HG02938 (cell line): ENCODE data around the gene SPZ1.
"Not testable (repeated sequence)": the region's sequence is repeated elsewhere in the genome, so short reads cannot be mapped to it uniquely, and the experiment has no call there.

Source experiments
- ATAC-seq: cut with Tn5 transposase; IDR thresholded peaks from one replicate; pipeline ENCODE4 v1.9.1; 2021; ENCODE audit warnings: mild to moderate bottlenecking, moderate library complexity; ENCODE audit not compliant: unreplicated experiment

The SPZ1 gene, protein sequence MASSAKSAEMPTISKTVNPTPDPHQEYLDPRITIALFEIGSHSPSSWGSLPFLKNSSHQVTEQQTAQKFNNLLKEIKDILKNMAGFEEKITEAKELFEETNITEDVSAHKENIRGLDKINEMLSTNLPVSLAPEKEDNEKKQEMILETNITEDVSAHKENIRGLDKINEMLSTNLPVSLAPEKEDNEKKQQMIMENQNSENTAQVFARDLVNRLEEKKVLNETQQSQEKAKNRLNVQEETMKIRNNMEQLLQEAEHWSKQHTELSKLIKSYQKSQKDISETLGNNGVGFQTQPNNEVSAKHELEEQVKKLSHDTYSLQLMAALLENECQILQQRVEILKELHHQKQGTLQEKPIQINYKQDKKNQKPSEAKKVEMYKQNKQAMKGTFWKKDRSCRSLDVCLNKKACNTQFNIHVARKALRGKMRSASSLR

DNA sequence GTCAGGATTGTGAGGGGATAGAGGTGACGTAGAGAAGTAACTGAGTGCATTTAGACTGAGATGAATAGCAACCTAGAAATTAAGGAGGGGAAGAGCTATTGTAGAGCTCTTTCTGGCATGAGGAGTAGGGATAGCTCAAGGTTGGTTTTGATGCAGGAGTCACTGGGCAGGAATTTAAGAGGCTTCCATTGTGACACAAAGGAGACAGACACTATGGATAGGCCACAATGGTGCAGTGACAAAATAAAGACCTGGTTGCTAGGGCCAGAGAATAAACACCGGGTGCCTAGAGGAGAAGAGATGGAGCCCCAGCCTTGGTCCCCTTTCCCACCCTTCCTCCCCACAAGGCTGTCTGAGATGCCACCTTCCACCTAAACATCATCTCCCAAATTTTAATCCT lies at the start of gene SPZ1:
SPZ1 (plus strand) TSS at position 301 of the 400 bp plus-strand sequence. CDS start 214 bp downstream, outside the sequence.
- ATAC-seq: no peak

DNA sequence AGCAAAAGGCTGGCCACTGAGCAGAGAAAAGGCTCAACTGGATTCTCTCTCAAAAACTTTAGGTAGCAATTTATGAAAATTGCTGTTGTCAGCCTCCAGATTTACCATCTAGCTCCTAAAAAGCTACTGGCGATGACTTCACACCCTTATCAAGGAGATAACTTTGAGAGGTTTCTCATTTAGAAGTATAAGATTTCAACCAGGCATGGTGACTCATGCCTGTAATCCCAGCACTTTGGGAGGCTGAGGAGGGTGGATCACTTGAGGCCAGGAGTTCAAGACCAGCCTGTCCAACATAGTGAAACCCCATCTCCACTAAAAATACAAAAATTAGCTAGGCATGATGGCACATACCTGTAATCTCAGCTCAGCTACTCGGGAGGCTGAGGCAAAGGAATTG lies 49.3 kb upstream of the SPZ1 start:
- ATAC-seq: not testable (repeated sequence)

DNA sequence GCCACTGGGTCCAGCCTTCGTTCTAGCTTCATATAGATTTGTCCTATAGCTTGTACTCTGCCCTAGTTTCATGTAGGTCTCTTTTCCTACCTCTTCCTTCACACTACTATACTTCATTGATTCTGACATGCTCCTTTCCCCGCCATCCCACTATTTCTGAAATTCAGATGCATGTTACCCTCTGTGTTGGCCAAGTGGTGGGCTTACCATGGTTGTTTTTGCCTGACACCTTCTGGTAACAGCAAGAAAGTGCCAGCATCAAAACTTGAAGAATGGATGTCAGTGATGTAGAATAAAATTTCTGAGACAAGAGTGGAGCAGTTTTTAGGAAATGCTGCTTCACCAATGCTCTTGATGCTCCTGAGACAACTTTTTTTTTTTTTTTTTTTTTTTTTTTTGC lies 44.5 kb upstream of the SPZ1 start:
- no peak for ATAC-seq

DNA sequence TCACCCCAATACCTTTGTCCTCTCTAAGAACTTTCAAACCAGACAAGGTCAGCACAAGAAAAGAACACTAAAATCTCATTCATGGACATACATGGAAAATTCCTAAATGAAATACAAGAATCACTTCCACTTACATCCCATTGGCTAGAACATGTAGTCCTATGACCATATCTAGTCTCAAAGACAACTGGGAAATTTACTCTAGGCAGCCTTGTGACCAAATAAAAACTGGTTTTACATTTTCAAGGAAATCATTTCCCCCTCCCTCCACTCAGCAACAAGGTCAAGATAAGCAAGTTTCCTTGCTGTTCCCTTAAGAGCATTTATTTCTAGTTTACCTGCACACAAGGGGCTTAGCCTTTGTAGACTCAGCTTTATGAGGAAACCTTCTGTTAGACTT lies 43.6 kb upstream of the SPZ1 start:
- no peak for ATAC-seq

DNA sequence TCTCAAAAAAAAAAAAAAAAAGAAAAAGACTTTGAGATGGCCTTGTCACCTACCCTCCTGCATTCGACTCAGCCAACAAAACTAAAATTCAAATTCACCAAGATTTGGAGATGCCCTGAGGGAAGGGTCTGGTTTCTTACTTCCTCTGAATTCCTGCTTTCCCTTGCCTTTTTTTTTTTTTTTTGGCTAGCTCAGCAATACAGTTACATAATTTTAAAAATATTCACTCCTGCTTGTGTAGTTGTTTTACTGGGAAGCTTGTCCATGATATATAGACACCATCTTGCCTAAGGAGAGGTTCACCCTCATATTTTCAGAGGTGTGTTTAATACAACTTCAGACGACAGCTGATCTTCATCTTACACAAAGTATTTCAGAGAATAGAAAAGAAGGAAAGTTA lies 42.6 kb upstream of the SPZ1 start:
- no peak for ATAC-seq

DNA sequence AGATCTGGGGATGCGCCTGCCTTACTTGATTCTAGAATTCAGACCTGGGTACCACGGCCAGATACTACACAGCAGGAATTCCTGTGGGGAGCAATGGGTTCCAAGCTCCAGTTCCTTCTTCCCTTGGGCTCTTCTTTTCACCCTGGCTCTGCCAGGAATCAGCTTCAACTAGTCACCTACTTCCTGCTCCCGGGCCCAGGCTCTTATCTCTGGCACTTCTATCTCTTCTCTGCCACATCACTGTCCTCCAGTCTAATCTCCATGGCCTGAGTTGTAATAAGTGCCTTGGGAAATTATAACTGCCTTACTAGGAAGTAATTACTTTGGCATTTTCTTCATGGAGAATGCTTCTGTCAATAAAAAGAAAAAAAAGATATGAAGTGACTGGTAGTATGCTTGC lies 37.7 kb upstream of the SPZ1 start:
- no peak for ATAC-seq

DNA sequence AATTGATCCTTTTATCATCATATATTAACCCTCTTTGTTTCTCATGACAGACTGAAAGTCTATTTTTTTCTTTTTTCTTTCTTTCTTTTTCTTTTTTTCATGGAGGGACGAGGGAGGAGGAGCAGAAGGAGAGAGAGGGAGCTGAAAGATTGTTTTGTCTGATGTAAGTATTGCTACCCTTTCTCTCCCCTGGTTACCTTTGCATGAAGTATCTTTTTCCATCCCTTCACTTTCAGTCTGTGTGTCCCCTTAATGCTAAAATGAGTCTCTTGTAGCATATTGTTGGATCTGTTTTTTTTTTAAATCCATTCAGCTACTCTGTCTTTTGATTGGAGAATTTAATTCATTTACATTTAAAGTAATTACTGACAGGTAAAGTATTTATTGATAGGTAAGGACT lies 36.4 kb upstream of the SPZ1 start:
- ATAC-seq: no peak

DNA sequence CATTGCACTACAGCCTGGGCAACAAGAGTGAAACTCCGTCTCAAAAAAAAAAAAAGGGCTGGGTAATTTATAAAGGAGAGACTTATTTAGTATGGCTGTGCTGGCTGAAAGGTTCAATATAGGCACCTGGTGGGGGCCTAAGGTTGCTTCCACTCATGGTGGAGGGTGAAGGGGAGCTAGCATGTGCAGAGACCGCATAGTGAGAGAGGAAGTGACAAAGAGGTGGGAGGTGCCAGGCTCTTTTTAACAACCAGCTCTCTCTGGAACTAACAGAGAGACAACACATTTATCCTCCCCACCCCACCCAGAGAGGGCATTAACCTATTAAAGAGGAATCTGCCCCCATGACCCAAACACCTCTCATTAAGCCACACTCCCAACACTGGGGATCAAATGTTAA lies 35.1 kb upstream of the SPZ1 start:
- no peak for ATAC-seq

DNA sequence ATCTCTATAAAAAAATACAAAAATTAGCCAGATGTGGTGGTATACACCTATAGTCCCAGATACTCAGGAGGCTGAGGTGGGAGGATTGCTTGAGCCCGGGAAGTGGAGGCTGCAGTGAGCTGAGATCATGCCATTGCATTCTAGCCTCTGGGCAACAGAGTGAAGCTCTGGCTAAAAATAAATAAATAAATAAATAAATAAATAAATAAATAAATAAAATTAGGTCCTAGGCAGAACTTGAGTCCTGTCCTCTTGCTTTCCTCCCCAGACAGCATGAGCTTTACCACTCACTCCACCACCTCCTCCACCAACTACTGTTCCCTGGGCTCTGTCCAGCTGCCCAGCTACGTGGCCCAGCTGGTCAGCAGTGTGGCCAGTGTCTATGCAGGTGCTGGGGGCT lies 31.6 kb upstream of the SPZ1 start:
- ATAC-seq: no peak

DNA sequence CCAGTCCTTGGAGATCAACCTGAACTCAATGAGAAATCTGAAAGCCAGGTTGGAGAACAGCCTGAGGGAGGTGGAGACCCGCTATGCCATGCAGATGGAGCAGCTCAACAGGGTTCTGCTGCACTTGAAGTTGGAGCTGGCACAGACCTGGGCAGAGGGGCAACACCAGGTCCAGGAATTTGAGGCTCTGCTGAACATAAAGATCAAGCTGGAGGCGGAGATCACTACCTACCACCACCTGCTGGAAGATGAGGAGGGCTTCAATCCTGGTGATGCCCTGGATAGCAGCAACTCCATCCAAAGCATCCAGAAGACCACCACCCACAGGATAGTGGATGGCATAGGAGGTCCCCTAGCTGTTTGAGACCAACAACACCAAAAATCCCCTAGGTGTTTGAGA lies 30.5 kb upstream of the SPZ1 start:
- ATAC-seq: no peak

DNA sequence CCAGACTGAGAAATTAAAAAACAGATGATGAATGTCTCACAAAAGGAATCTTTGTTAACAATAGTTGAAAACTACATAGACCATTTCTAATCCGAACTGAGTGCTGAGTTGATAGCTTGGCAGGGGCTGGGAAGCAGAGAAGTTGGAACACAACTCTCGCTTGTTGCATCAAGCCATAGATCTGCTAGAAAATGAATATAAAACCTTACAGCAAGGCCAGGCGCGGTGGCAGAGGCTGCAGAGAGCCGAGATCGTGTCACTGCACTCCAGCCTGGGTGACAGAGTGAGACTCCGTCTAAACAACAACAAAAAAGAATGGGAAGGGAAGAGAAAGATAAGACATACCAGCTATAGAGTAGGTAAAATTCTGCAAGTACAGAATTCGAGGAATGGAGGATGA lies 28.0 kb upstream of the SPZ1 start:
- no peak for ATAC-seq

DNA sequence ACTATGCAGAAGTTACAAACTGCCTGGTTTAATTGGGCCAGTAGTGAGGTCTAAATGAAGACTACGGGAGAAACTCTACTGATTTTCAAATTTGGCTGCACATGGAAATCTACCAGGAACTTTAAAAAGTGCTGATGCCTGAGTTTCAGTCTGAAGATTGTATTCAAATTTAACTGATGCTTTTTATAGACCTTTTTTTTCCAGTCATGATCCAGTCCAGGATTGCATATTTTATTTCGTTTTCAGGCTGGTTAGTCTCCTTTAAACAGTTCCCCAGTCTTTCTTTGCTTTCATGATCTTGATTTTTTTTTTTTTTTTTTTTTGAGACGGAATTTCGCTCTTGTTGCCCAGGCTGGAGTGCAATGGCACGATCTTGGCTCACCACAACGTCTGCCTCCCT lies 23.7 kb upstream of the SPZ1 start:
- ATAC-seq: no peak

DNA sequence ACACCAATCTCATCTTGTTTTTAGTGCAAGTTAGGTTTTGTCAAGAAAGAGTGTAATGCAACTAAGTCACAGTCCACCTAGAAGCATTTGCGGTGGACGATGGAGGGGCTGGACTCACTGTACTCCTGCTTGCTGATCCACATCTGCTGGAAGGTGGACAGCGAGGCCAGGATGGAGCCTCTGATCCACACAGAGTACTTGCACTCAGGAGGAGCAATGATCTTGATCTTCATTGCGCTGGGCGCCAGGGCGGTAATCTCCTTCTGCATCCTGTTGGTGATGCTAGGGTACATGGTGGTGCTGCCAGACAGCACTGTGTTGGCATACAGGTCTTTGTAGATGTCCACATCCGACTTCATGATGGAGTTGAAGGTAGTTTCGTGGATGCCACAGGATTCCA lies 20.2 kb upstream of the SPZ1 start:
- ATAC-seq: no peak

DNA sequence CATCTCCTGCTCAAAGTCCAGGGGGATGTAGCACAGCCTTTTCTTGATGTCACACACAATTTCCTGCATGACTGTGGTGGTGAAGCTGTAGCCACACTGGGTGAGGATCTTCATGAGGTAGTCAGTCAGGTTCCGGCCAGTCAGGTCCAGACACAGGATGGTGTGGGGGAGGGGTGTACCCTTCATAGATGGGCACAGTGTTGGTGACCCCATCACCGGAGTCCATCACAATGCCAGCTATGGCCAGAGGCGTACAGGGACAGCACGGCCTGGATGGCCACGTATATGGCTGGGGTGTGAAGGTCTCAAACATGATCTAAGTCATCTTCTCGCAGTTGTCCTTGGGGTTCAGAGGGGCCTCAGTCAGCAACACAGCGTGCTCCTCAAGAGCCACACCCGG lies 19.7 kb upstream of the SPZ1 start:
- ATAC-seq: no peak

DNA sequence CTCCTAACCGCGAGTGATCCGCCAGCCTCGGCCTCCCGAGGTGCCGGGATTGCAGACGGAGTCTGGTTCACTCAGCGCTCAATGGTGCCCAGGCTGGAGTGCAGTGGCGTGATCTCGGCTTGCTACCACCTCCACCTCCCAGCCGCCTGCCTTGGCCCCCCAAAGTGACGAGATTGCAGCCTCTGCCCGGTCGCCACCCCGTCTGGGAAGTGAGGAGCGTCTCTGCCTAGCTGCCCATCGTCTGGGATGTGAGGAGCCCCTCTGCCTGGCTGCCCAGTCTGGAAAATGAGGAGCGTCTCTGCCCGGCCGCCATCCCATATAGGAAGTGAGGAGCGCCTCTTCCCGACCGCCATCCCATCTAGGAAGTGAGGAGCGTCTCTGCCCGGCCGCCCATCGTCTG lies 19.0 kb upstream of the SPZ1 start:
- ATAC-seq: not testable (repeated sequence)

DNA sequence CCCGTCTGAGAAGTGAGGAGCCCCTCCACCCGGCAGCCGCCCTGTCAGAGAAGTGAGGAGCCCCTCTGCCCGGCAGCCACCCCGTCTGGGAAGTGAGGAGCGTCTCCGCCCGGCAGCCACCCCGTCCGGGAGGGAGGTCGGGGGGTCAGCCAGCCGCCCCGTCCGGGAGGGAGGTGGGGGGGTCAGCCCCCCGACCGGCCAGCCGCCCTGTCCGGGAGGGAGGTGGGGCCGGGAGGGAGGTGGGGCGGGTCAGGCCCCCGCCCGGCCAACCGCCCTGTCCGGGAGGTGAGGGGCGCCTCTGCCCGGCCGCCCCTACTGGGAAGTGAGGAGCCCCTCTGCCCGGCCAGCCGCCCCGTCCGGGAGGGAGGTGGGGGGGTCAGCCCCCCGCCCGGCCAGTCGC lies 18.5 kb upstream of the SPZ1 start:
- not testable (repeated sequence) for ATAC-seq

DNA sequence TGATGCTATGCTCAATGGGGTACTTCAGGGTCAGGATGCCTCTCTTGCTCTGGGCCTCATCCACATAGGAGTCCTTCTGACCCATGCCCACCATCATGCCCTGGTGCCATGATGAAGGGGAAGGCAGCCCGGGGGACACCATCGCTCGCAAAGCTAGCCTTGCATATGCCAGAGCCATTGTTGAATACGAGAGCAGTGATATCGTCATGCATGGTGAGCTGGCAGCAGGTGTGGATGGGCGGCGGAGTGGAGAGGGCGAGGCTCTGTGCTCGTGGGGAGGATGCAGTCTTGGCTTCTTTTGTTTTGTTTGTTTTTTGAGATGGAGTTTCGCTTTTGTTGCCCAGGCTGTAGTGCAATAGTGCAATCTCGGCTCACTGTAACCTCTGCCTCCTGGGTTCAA lies 17.2 kb upstream of the SPZ1 start:
- no peak for ATAC-seq

DNA sequence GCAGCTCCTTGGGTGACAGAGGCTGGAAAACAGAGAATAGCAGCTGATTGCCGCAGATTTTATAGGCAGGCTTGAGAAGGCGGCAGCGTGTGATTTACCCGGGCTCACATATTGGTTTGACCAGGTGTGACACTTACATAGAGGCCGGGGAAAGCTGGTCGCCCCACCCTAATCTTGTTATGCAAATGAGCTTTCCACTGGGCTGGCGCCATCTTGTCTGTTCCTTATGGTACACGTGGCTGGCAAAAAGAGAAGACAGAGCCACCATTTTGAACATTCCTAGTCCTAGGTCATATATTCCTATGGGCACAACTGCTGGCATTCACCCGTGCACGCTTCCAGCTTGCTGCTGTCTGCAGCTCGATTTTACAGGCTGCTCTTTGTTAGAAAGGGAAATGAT lies 11.3 kb upstream of the SPZ1 start:
- no peak for ATAC-seq

DNA sequence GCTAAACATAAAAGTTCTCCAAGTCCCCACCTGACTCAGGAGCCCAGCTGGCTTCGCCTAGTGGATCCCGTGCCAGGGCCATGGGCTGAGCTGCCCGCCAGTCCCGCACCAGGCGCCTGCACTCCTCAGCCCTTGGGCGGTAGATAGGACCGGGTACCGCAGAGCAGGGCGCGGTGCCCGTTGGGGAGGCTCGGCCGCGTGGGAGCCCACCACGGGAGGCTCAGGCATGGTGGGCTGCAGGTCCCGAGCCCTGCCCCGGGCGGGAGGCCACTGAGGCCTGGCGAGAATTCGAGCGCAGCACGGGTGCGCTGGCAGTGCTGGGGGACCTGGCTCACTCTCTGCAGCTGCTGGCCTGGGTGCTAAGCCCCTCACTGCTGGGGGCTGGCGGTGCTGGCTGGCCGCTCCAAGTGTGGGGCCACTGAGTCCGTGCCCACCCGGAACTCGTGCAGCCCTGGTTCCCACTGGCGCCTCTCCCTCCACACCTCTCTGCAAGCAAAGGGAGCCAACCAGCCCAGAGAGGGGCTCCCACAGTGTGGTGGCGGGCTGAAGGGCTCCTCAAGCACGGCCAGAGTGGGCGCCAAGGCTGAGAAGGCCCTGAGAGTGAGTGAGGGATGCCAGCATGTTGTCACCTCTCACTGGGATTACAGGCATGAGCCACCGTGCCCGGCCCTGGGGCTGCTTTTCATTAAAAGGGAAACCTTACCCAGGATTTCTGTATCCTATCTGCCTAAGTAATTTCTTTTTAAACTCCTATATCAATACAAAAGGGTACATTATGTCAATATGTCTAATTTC lies 9.7 kb upstream of the SPZ1 start:
- no peak for ATAC-seq

DNA sequence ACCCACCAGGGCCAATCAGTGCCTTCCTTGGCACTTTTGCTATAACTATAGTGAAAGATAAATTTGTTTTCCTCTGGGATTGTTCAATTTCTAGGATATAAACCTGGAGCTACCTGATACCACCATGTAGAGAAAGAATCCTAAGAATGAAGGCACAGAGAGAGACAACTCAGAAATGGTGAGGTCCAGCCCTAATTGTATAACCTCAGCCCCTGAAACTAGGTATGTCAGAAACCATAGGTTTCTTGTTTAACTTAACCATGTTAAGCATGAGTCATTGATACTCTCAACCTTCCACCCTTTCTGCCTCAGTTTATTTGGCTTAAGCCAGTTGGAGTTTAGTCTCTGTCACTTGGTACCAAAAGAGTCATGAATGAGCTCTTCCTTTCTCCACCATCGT lies 4.6 kb upstream of the SPZ1 start:
- no peak for ATAC-seq

DNA sequence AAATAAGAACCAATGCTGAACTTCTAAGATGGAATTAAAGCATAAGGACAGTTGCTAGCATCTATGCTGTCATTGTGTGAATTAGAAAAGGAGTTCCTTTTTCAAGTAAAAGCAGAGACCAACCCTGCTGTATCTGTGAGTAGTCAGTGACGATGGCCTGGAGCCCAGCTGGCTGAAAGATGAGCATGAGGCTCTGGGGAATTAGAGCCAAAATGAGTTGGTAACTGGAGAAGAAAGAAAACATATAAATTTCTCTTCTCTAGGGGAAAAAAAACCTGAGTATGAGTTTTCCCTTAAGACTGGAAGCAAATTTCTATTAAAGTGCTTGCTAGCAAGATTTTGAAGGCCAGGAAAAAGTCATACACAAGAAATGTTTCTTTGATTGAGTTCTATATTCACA lies 1.6 kb upstream of the SPZ1 start:
- no peak for ATAC-seq

DNA sequence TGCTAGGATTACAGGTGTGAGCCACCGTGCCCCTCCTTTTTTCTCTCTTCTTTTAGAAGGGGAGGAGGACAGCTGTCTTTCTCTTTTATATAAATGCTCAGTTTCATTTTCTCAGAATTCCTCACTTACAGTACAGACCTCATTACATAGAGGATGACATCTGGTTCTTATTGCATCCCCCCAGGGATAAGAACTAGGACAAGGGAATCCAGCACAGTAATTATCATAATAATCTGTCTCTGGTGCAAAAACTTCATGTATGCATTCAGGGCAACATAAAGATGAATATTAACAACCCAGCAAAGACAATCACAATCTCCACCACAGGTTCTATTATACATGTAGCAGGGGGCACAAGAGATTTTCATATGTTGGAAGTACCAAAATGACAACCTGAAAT lies 5.1 kb downstream of the SPZ1 start:
- no peak for ATAC-seq
